Type B pancreatic cell (in vitro differentiated cells): ENCODE data around the gene CD33. TPM values are rescaled to one million over a fixed set of nuclear protein-coding genes. Genes with fewer than 3 reads are reported as not detected.
"Not testable (repeated sequence)": the region's sequence is repeated elsewhere in the genome, so short reads cannot be mapped to it uniquely, and the experiment has no call there.

Experiments
- DNase-seq: peaks from one replicate; pipeline ENCODE4 v3.0.0; 2021; ENCODE audit warnings: mixed read lengths; ENCODE audit not compliant: unreplicated experiment; ENCODE audit errors: extremely low spot score
- H3K27ac Mint-ChIP-seq: 2 replicates; pipeline ENCODE4 v1.8.0; 2021; ENCODE audit warnings: mild to moderate bottlenecking, mixed read lengths
- H3K27me3 Mint-ChIP-seq: 2 replicates; pipeline ENCODE4 v1.8.0; 2021; ENCODE audit warnings: mixed read lengths
- H3K36me3 Mint-ChIP-seq: 2 replicates; pipeline ENCODE4 v1.8.0; 2021; ENCODE audit warnings: mixed read lengths
- H3K4me1 Mint-ChIP-seq: one replicate; pipeline ENCODE4 v1.8.0; 2021; ENCODE audit warnings: mixed read lengths; ENCODE audit not compliant: unreplicated experiment
- H3K4me3 Mint-ChIP-seq: 2 replicates; pipeline ENCODE4 v1.8.0; 2021; ENCODE audit warnings: mild to moderate bottlenecking, mixed read lengths
- H3K9me3 Mint-ChIP-seq: 2 replicates; pipeline ENCODE4 v1.8.0; 2021; ENCODE audit warnings: mixed read lengths
- long read RNA-seq: library from polyadenylated mRNA; unstranded; transcript quantifications from one replicate; pipeline ENCODE4 v2.0.0, GENCODE V29; 2020
- total RNA-seq: library from RNA; stranded (reverse); gene quantifications from 2 replicates; pipeline ENCODE4 v1.2.1, GENCODE V29; 2021; ENCODE audit warnings: low replicate concordance
- TF ChIP-seq, protein P1 (sequence below): fragments of 200-600 bp; sonication (generic); conservative IDR thresholded peaks from 2 replicates; pipeline ENCODE4 v1.5.0; 2021; ENCODE audit warnings: antibody characterized with exemption, mild to moderate bottlenecking

Gene CD33
- not detected in 2 replicates for total RNA-seq
- long read RNA-seq = 0 reads

DNA sequence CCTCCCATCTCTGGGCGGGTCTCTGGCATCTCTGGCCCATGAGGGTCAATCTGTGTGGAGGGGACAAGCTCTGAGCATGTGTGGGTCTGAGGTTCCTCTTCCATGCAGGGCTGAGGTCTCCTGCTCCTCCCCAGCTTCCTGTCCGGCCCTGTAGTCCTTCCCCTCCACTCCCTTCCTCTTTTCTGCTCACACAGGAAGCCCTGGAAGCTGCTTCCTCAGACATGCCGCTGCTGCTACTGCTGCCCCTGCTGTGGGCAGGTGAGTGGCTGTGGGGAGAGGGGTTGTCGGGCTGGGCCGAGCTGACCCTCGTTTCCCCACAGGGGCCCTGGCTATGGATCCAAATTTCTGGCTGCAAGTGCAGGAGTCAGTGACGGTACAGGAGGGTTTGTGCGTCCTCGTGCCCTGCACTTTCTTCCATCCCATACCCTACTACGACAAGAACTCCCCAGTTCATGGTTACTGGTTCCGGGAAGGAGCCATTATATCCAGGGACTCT, at the start of gene CD33:
CD33 (plus strand) TSS at position 183 of the 496 bp plus-strand sequence; CDS start at position 222, 39 bp downstream.
- H3K27ac Mint-ChIP-seq, H3K36me3 Mint-ChIP-seq, H3K9me3 Mint-ChIP-seq, H3K4me1 Mint-ChIP-seq, H3K4me3 Mint-ChIP-seq, DNase-seq: not testable (repeated sequence)
- peaks cover 41% of the 10 kb centered on the region for H3K27me3 Mint-ChIP-seq

DNA sequence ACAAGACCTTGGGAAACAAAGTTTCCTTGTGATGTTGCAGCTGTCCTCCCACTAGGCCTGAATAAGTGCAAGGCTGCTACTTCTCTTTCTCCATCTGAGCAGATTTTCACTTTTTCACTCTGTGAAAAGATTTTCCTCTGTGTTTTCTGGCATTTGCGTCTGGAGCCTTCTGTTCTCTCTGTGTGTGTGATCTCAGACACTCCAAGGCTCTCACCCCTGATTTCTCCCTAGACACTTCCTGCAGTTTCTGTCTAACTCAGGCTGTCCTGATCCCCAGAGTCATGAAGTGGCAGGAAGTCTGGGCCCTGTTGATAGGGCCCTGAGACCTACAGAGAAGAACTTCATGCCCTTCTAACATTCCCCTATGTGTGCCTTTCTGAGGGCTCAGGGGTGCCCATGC, 45.6 kb upstream of the CD33 start:
- Mint-ChIP-seq H3K4me1 (no peaks in the 10 kb centered on the region), H3K4me3 (no peak overlapping the region), H3K36me3 (no peaks in the 10 kb centered on the region), H3K9me3 (no peaks in the 10 kb centered on the region), H3K27ac (no peak overlapping the region), H3K27me3 (peaks cover 24% of the 10 kb centered on the region)
- no peak for DNase-seq
- TF ChIP-seq, protein P1, sequence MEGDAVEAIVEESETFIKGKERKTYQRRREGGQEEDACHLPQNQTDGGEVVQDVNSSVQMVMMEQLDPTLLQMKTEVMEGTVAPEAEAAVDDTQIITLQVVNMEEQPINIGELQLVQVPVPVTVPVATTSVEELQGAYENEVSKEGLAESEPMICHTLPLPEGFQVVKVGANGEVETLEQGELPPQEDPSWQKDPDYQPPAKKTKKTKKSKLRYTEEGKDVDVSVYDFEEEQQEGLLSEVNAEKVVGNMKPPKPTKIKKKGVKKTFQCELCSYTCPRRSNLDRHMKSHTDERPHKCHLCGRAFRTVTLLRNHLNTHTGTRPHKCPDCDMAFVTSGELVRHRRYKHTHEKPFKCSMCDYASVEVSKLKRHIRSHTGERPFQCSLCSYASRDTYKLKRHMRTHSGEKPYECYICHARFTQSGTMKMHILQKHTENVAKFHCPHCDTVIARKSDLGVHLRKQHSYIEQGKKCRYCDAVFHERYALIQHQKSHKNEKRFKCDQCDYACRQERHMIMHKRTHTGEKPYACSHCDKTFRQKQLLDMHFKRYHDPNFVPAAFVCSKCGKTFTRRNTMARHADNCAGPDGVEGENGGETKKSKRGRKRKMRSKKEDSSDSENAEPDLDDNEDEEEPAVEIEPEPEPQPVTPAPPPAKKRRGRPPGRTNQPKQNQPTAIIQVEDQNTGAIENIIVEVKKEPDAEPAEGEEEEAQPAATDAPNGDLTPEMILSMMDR = no peak

DNA sequence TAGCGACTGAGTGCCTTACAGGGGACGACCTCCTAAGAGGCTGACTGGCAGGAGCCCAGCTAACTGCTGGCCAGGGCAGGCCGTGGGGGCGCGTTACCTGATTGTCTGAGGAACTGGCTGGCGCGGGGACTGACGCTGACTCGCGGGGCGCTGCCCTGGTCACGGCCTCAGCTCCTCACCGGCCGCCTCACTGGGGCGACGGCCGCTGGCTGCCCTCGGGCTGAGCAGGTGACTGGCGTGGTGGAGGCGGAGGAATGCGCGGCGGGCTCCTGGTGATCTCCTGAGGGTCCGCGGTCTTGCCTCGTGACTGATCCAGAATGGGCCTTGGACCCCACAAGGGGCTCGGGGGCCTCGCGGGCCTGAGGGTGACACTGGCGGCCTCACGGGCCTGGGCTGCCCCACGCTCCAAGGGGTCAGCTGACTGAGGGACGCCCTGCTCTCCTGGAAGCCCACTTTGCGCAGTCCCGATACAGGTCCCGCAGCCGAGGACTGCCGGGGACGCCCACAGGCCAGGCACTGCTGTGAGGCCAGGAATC, 43.4 kb upstream of the CD33 start:
- no peak overlapping the region for H3K27ac Mint-ChIP-seq

DNA sequence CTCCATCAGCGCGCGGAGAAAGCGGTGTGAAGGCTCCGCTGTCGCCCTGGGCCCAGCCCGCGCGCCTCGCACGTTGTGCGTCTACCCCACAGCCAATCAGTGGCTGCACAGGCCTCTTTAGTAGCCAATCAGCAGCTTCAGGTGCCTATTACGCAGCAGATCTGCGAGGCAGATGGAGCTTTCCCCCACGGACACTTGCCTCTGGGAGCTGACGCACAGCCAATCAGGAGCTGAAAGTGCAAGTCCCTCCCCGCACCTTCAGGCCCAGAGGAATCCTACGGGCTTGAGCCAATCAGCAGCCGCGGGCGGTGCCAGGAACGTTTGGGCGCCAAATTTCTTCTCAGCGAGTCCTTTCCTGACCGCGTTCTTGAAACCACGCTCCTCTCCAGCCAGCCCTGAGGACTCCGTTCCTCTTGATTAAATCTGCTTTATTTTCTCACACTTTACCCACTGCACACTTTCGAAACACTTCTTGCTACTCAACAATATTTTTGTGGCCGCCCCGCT, 42.9 kb upstream of the CD33 start:
- peaks cover 30% of the 10 kb centered on the region for H3K27me3 Mint-ChIP-seq
- no peaks in the 10 kb centered on the region for H3K9me3 Mint-ChIP-seq
- H3K4me1 Mint-ChIP-seq = no peaks in the 10 kb centered on the region
- no peaks in the 10 kb centered on the region for H3K36me3 Mint-ChIP-seq
- H3K4me3 Mint-ChIP-seq = no peak overlapping the region
- DNase-seq = no peak
- H3K27ac Mint-ChIP-seq = no peak overlapping the region
- TF ChIP-seq, protein P1 = no peak

More for the DNA sequence above, 43.4 kb upstream of the CD33 start:
- Mint-ChIP-seq H3K27me3 (peaks cover 30% of the 10 kb centered on the region), H3K9me3 (no peaks in the 10 kb centered on the region), H3K36me3 (no peaks in the 10 kb centered on the region), H3K4me1 (no peaks in the 10 kb centered on the region), H3K4me3 (no peak overlapping the region)
- DNase-seq = no peak
- TF ChIP-seq, protein P1 = no peak

DNA sequence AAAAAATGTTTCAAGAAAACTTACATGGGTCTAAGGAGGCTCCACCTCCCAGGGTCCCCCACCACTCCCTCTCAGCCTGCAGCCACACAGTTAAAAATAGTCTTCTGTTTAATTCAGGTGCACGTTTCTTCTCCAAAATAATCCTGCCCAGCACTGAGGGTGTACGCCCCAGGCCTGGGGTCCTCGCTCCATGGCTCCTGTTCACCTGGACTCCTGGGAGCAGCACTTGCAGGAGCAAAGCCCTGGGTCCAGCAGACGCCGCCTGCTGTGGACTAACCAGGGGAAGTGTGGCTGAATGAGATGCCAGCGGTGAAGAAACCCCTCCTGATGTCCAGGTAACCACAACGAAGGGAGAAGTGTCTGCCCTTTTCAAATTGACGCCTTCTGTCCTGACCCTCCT, 41.3 kb upstream of the CD33 start:
- no peak for DNase-seq
- TF ChIP-seq, protein P1 = no peak
- Mint-ChIP-seq H3K4me3 (no peak overlapping the region), H3K27me3 (peaks cover 18% of the 10 kb centered on the region), H3K9me3 (no peaks in the 10 kb centered on the region), H3K27ac (no peak overlapping the region), H3K4me1 (no peaks in the 10 kb centered on the region), H3K36me3 (no peaks in the 10 kb centered on the region)

DNA sequence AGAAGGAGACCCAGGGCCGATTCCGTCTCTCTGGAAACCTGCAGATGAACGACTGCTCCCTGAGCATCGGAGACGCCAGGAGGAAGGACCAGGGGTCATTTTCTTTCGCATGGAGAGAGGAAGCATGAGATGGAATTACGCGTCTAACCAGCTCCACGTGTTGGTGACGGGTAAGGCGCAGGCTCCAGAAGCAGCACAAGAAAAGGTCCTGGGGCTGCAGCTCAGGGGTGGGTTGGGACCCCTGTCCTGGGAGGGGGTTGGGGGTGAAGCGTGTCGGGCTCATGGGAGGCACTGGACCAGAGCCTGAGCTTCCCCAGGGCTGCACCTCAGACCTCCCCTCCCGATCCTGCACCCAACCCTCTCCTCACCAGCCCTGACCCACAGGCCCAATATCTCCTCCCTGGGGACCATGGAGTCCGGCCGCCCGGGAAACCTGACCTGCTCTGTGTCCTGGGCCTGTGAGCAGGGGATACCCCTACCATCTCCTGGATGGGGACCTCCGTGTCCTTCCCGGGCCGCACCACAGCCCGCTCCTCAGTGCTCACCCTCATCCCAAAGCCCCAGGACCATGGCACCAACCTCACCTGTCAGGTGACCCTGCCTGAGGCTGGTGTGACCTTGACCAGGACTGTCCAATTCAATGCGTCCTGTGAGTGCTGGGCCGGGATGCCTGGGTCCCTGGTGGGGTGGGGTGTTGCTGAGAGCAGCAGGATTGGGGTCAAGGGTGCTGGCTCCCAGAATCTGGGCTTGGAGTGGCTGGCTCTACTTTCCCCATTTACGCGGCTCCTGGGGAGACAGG, 39.6 kb upstream of the CD33 start:
- TF ChIP-seq, protein P1 = no peak
- Mint-ChIP-seq H3K4me1 (no peaks in the 10 kb centered on the region), H3K9me3 (no peaks in the 10 kb centered on the region), H3K27ac (no peak overlapping the region), H3K4me3 (no peak overlapping the region), H3K36me3 (no peaks in the 10 kb centered on the region), H3K27me3 (peaks cover 15% of the 10 kb centered on the region)
- no peak for DNase-seq
